ENCODE measurements around the gene C16orf86.
"Not testable (repeated sequence)": the region's sequence is repeated elsewhere in the genome, so short reads cannot be mapped to it uniquely, and the experiment has no call there.

Gene C16orf86

GRCh38 chr16:67667817-67668494, 1.3 kb downstream of the C16orf86 start:
- peak; percentile 86 to 89 for DNase-seq

- peak in 1 of 2 experiments; percentile 53 for DNase-seq
These were observed 2.0 kb downstream of the C16orf86 start for GRCh38 chr16:67668495-67669157.

GRCh38 chr16:67669499-67670101, 3.0 kb downstream of the C16orf86 start:
- no peak for DNase-seq

GRCh38 chr16:67672306-67672705, 5.7 kb downstream of the C16orf86 start:
- no peak for DNase-seq

GRCh38 chr16:67672739-67673662, 6.4 kb downstream of the C16orf86 start:
- peak; percentile 71 to 72 for DNase-seq

- no peak for DNase-seq
These were observed 7.3 kb downstream of the C16orf86 start for GRCh38 chr16:67673712-67674580.

- no peak for DNase-seq
These were observed 8.4 kb downstream of the C16orf86 start for GRCh38 chr16:67674851-67675578.

GRCh38 chr16:67675579-67675935, 8.9 kb downstream of the C16orf86 start:
- no peak for DNase-seq

GRCh38 chr16:67675999-67676398, 9.4 kb downstream of the C16orf86 start:
- no peak for DNase-seq

GRCh38 chr16:67676516-67676915, 9.9 kb downstream of the C16orf86 start:
- no peak for DNase-seq

- no peak for DNase-seq
These were observed 10.3 kb downstream of the C16orf86 start for GRCh38 chr16:67676939-67677338.

GRCh38 chr16:67677712-67678111, 11.1 kb downstream of the C16orf86 start:
- no peak for DNase-seq

- no peak for DNase-seq
These were observed 11.9 kb downstream of the C16orf86 start for GRCh38 chr16:67678354-67679023.

- no peak for DNase-seq
These were observed 13.6 kb downstream of the C16orf86 start for GRCh38 chr16:67679935-67680897.

GRCh38 chr16:67683767-67684166, 17.2 kb downstream of the C16orf86 start:
- no peak for DNase-seq

GRCh38 chr16:67685388-67686112, 18.9 kb downstream of the C16orf86 start:
- DNase-seq = no peak

GRCh38 chr16:67693517-67694285, 27.1 kb downstream of the C16orf86 start:
- DNase-seq = not testable (repeated sequence)

- DNase-seq = no peak
These were observed 28.0 kb downstream of the C16orf86 start for GRCh38 chr16:67694611-67695010.

Measured in activated T-cell treated with anti-CD3 and anti-CD28 coated beads, Interleukin-2, amount 50 U/mL, for 48 hours (primary cell).